Kasumi-1 (cell line): ENCODE results near the gene MRE11.
"Not testable (repeated sequence)": the region's sequence is repeated elsewhere in the genome, so short reads cannot be mapped to it uniquely, and the experiment has no call there.

Source experiments
- DNase-seq, 2 experiments: peaks; one replicate each; lab custom pipeline; 2025; lab: John Stamatoyannopoulos, UW

MRE11 gene

GRCh38 chr11:94424011-94424410 lies 69.6 kb downstream of the MRE11 start:
- no peak for DNase-seq

GRCh38 chr11:94423507-94423906 lies 70.1 kb downstream of the MRE11 start:
- no peak for DNase-seq

GRCh38 chr11:94418123-94418765 lies 75.4 kb downstream of the MRE11 start:
- no peak for DNase-seq

GRCh38 chr11:94417386-94417987 lies 76.2 kb downstream of the MRE11 start:
- peak; percentile 54 to 62 for DNase-seq

- DNase-seq, result no peak
These were observed 88.4 kb downstream of the MRE11 start for GRCh38 chr11:94405062-94405833.

GRCh38 chr11:94402355-94402754 lies 91.3 kb downstream of the MRE11 start:
- DNase-seq, result no peak

GRCh38 chr11:94401773-94402265 lies 91.8 kb downstream of the MRE11 start:
- DNase-seq, result no peak

DNA sequence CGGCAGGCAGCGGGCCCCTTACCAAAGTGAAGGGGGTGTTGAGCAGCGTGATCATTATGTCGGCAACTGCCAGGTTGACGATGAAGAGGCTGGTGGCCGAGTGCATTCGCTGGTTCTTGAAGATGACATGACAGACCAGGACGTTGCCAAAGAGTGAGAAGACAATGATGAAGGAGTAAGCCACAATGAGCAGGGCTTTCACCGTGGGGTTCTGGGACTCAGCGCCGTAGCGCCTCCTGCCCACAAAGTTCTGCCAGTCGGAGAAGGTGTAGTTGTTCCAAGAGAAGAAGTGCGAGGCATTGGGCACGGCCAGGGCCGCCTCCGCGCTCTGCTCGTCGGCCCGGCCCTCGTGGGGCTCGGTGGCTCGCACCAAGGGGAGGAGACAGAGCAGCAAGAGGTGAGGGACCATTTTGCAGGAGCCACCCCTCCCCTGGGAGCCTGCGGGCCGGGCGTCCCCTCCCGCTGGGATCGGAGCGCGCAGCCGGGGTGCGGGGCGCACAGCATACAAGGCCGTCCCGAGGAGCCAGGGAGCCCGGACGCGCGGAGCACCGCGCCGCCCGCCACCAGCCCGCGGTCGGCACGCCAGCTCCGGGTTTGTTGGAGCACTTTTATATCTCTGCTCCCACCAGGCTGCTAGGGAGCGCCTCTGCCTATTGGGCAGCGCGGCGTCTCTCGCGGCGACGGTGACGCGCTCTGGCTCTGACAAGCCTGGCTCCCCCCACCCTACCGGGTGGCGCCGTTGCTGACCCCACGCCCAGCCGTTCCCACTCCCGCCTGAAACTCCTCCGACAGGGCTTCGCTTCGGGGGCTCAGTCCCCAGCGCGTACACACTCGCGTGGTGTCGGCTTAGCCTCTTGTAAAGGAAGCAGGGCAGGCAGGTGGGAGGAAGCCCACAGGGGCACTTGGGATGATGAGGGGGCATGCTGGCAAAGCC lies 92.5 kb downstream of the MRE11 start, which contains the start of gene GPR83:
Gene GPR83 (minus strand): TSS at position 581 of the 934 bp plus-strand sequence. CDS start 172 bp downstream, at position 409.
- DNase-seq, result no peak

DNA sequence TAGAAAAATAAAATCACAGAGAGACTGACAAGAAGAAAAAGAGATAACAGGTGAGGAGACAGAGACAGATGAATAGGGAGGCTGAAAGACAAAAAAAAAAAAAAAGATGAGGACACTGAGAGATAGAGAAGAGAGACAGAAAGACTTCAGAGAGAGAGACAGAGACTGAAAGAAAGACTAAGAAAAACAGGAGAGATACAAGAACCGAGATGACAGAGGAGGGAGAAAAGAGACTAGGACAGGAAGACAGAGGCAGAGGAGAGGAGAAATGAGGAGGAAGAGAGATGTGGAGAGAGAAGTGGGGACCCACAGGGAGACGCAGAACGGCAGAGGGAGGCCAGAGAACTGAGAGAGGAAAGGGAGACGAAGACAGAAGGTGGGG lies 93.2 kb downstream of the MRE11 start:
- DNase-seq, result no peak

DNA sequence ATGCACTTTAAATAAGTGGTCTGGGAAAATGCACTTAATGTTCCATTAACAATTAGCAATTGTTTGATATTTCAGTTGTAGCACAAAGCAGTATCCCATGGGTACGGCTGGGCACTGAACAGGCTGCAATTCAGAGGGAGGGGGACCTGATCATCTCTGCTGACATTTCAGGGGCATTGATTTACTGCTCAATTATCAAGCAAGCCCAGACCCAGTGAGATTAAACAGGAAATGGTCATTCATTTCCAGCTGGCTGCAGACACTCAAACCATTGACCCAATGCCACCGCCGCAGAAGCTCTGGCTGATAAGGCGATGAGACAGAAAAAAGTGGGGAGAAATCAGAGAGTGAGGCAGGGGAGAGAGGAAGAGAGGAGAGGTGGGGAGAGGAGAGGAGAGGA lies 93.6 kb downstream of the MRE11 start:
- DNase-seq, result no peak

- DNase-seq, result no peak
These were observed 95.5 kb downstream of the MRE11 start for GRCh38 chr11:94398101-94398500.

GRCh38 chr11:94396282-94396681 lies 97.4 kb downstream of the MRE11 start:
- no peak for DNase-seq

DNA sequence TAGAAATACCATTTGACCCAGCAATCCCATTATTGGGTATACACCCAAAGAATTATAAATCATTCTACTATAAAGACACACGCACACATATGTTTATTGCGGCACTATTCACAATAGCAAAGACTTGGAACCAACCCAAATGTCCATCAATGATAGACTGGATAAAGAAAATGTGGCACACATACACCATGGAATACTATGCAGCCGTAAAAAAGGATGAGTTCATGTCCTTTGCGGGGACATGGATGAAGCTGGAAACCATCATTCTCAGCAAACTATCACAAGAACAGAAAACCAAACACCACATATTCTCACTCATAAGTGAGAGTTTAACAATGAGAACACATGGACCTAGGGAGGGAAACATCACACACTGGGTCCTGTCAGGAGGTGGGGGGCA lies 101.7 kb downstream of the MRE11 start:
- not testable (repeated sequence) for DNase-seq

- DNase-seq, result no peak
These were observed 114.0 kb downstream of the MRE11 start for GRCh38 chr11:94379613-94380012.

- no peak for DNase-seq
These were observed 116.8 kb downstream of the MRE11 start for GRCh38 chr11:94376841-94377240.

DNA sequence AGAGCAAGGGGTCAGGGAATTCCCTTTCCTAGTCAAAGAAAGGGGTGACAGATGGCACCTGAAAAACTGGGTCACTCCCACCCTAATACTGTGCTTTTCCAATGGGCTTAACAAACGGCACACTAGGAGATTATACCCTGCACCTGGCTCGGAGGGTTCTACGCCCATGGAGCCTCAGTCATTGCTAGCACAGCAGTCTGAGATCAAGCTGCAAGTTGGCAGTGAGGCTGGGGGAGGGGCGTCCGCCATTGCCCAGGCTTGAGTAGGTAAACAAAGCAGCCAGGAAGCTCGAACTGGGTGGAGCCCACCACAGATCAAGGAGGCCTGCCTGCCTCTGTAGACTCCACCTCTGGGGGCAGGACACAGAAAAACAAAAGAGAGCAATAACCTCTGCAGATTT lies 123.1 kb downstream of the MRE11 start:
- not testable (repeated sequence) for DNase-seq
